ENCODE results near the gene MIEF2.

MIEF2 gene

DNA sequence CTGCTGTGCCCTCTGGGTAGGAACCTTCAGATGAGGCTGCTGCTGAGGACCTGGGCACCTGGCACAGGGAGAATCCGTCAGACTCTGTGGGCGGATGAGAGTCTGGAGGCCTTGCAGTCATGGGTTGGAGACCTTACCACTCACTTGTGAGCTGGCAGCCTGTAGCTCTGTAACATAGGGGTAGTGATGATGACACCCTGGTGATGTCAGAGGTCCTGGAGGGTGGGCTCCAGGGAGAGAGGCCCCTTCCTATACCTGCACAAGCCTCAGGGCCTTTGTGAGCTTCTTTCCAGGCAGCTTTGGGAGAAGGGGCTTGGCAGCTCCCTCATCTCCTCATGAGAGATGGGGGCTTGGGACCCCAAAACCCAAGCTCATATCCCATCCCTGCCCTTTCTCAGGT is 1.6 kb downstream of the MIEF2 start:
- Histone ChIP-seq H3K4me3 (ENCODE audit: low read depth in 1 of 5, low read length in 5 of 5) (no peak overlapping the region), H3K36me3 (ENCODE audit: control insufficient read depth in 5 of 5, insufficient read depth in 5 of 5, low read length in 5 of 5) (peaks cover 0 to 30% (median 29%) of the 10 kb centered on the region in 5 donors), H3K9ac (ENCODE audit: low read length in 5 of 5) (peak overlapping the region in 4 of 5 donors; percentile 25 to 90 (median 66)), H3K27me3 (ENCODE audit: control insufficient read depth in 5 of 5, insufficient read depth in 4 of 5, low read length in 5 of 5) (no peaks in the 10 kb centered on the region), H3K4me1 (ENCODE audit: control insufficient read depth in 5 of 5, insufficient read depth in 5 of 5, low read length in 5 of 5) (peaks cover under 1 to 46% (median 43%) of the 10 kb centered on the region in 5 donors), H3K9me3 (ENCODE audit: control insufficient read depth in 5 of 5, low read length in 5 of 5) (no peaks in the 10 kb centered on the region), H3K27ac (ENCODE audit: low read depth, low read length) (no peak overlapping the region)

DNA sequence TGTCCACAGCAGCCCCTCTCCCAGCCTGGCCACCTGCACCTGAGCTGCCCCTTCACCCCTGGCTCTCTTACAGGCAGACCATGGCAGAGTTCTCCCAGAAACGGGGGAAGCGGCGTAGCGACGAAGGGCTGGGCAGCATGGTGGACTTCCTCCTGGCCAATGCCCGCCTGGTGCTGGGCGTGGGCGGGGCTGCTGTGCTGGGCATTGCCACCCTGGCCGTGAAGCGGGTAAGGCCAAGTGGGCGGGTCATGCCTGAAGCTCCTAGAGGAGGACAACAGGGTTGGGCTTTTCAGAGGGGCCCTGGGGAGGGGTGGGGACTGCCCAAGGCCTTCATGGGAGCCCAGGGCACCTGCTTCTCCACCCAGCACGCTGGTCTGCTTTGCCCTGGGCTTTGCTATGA is 2.2 kb downstream of the MIEF2 start:
- Histone ChIP-seq H3K9ac (ENCODE audit: low read length in 5 of 5) (peak overlapping the region in 1 of 5 donors; percentile 11), H3K36me3 (ENCODE audit: control insufficient read depth in 5 of 5, insufficient read depth in 5 of 5, low read length in 5 of 5) (peaks cover 0 to 30% (median 29%) of the 10 kb centered on the region in 5 donors), H3K27me3 (ENCODE audit: control insufficient read depth in 5 of 5, insufficient read depth in 4 of 5, low read length in 5 of 5) (no peaks in the 10 kb centered on the region), H3K4me3 (ENCODE audit: low read depth in 1 of 5, low read length in 5 of 5) (no peak overlapping the region), H3K9me3 (ENCODE audit: control insufficient read depth in 5 of 5, low read length in 5 of 5) (no peaks in the 10 kb centered on the region), H3K4me1 (ENCODE audit: control insufficient read depth in 5 of 5, insufficient read depth in 5 of 5, low read length in 5 of 5) (peaks cover 0 to 41% (median 37%) of the 10 kb centered on the region in 5 donors), H3K27ac (ENCODE audit: low read depth, low read length) (no peak overlapping the region)

DNA sequence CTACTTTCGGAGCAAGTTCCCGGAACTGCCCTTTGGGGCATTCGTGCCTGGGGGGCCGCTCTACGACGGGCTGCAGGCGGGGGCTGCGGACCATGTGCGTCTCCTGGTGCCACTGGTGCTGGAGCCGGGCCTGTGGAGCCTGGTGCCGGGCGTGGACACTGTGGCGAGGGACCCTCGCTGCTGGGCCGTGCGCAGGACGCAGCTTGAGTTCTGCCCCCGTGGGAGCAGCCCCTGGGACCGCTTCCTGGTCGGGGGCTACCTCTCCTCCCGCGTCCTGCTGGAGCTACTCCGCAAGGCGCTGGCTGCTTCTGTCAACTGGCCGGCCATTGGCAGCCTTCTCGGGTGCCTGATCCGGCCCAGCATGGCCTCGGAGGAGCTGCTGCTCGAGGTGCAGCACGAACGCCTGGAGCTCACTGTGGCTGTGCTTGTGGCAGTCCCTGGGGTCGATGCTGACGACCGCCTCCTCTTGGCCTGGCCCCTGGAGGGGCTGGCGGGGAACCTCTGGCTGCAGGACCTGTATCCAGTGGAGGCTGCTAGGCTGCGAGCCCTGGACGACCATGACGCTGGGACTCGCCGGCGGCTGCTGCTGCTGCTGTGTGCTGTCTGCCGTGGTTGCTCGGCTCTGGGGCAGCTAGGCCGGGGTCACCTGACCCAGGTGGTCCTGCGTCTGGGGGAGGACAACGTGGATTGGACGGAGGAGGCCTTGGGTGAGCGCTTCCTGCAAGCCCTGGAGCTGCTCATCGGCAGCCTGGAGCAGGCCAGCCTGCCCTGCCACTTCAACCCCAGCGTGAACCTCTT is 3.6 kb downstream of the MIEF2 start:
- Histone ChIP-seq H3K9me3 (ENCODE audit: control insufficient read depth in 5 of 5, low read length in 5 of 5) (no peaks in the 10 kb centered on the region), H3K36me3 (ENCODE audit: control insufficient read depth in 5 of 5, insufficient read depth in 5 of 5, low read length in 5 of 5) (peaks cover 0 to 30% (median 29%) of the 10 kb centered on the region in 5 donors), H3K4me3 (ENCODE audit: low read depth in 1 of 5, low read length in 5 of 5) (no peak overlapping the region), H3K9ac (ENCODE audit: low read length in 5 of 5) (no peak overlapping the region), H3K27me3 (ENCODE audit: control insufficient read depth in 5 of 5, insufficient read depth in 4 of 5, low read length in 5 of 5) (no peaks in the 10 kb centered on the region), H3K27ac (ENCODE audit: low read depth, low read length) (no peak overlapping the region), H3K4me1 (ENCODE audit: control insufficient read depth in 5 of 5, insufficient read depth in 5 of 5, low read length in 5 of 5) (peaks cover 0 to 32% (median 29%) of the 10 kb centered on the region in 5 donors)

DNA sequence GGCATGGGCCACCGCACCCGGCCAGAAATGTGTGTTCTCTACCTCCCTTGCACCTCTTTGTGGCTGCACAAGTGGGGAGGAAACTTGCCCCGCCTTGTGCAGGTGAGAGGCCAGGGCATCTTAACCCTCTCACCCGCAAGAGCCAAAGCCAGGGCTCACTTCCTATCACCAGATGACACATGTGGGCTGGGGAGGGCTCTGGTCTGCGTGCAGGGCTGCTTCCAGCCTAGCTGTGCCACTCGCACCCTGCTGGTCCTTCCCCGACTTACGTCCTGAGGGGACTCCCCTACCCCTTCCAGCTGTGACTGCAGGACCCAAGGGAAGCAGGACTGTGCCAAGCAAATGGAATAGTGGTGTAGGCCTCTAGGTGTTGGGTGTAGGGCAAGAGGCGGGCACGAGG is 6.9 kb downstream of the MIEF2 start:
- no peak overlapping the region for H3K27ac ChIP-seq (ENCODE audit: low read depth, low read length)
- H3K4me1 ChIP-seq (ENCODE audit: control insufficient read depth in 5 of 5, insufficient read depth in 5 of 5, low read length in 5 of 5) = peaks cover 0 to 7% (median 2%) of the 10 kb centered on the region in 5 donors
- no peaks in the 10 kb centered on the region for H3K27me3 ChIP-seq (ENCODE audit: control insufficient read depth in 5 of 5, insufficient read depth in 4 of 5, low read length in 5 of 5)
- peaks cover 0 to 37% (median 30%) of the 10 kb centered on the region in 5 donors for H3K36me3 ChIP-seq (ENCODE audit: control insufficient read depth in 5 of 5, insufficient read depth in 5 of 5, low read length in 5 of 5)
- H3K9ac ChIP-seq (ENCODE audit: low read length in 5 of 5) = no peak overlapping the region
- H3K4me3 ChIP-seq (ENCODE audit: low read depth in 1 of 5, low read length in 5 of 5) = no peak overlapping the region
- no peaks in the 10 kb centered on the region for H3K9me3 ChIP-seq (ENCODE audit: control insufficient read depth in 5 of 5, low read length in 5 of 5)

DNA sequence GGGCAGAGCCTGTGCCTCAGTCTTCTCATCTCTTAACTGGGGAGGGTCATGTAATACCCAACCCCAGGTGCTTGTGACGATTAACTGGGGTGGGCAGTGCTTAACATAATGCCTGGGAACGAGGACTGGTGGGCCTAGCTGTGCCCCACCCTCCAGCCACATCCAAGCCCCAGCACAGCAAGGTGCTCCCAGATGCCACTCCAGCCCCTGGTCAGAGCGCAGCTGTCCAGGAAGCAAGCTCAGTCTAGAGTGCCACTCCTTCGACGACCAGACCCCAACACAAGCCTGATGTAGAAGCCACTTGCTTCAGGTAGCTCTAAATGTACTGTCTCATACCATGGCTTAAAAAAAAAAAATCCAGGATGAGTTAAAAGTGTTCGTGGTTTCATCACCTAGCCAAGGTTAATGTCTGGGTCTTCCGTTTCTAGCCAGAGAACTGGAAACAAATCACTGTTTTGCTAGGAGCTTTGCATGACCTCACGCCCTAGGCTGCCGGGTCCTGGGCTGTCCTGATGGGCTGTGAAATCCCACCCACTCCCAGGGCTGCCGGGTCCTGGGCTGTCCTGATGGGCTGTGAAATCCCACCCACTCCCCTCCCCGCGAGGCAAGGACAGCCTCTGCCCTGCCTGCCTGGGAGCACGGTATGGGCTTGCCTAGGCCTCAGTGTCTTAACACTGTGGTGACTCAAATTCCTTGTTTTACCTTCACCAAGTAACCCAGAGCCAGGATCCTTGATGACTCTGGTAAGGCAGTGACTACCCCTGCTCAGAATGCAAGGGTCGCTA is 7.7 kb downstream of the MIEF2 start:
- peak overlapping the region in 1 of 5 donors; percentile 30 for H3K9ac ChIP-seq (ENCODE audit: low read length in 5 of 5)
- no peaks in the 10 kb centered on the region for H3K4me1 ChIP-seq (ENCODE audit: control insufficient read depth in 5 of 5, insufficient read depth in 5 of 5, low read length in 5 of 5)
- no peak overlapping the region for H3K27ac ChIP-seq (ENCODE audit: low read depth, low read length)
- H3K4me3 ChIP-seq (ENCODE audit: low read depth in 1 of 5, low read length in 5 of 5) = no peak overlapping the region
- no peaks in the 10 kb centered on the region for H3K27me3 ChIP-seq (ENCODE audit: control insufficient read depth in 5 of 5, insufficient read depth in 4 of 5, low read length in 5 of 5)
- H3K36me3 ChIP-seq (ENCODE audit: control insufficient read depth in 5 of 5, insufficient read depth in 5 of 5, low read length in 5 of 5) = peaks cover 0 to 33% (median 29%) of the 10 kb centered on the region in 5 donors
- H3K9me3 ChIP-seq (ENCODE audit: control insufficient read depth in 5 of 5, low read length in 5 of 5) = no peaks in the 10 kb centered on the region

DNA sequence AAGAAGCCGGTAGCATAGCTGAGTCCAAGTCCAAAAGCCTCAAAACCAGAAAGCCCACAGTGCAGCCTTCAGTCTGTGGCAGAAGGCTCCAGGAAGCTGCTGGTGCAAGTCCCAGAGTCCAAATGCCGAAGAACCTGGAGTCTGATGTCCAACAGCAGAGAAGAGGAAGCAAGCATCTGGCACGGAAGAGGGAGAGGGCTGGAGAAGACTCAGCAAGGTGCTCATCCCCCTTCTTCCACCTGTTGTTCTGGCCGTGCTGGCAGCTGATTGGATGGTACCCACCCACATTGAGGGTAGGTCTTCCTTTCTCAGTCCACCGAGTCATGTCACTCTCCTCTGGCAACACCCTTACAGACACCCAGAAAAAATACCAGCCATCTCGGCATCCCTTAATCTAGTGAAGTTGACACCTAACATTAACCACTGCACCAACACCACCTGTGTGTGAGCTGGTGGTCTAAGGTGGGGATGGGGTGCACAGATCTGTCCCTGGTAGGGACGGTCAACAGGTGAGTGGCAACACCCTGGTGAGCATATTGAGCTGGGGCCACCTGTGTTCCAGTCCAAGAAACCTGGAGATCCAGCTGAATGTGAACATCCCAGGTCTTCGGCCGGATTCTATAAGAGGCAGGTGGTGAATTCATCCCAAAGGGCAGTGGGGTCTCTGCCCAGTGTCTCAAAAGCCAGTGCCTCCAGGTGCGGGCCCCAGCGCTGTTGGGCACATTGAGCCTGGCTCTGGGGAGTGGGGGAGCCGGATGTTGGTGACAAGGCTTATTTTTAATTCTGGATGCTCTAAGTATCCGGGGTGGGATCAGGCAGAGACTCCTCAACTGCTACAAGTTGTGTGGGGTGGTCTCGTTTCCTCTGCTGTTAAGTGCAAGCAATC is 9.8 kb downstream of the MIEF2 start:
- no peaks in the 10 kb centered on the region for H3K4me1 ChIP-seq (ENCODE audit: control insufficient read depth in 5 of 5, insufficient read depth in 5 of 5, low read length in 5 of 5)
- no peak overlapping the region for H3K4me3 ChIP-seq (ENCODE audit: low read depth in 1 of 5, low read length in 5 of 5)
- no peak overlapping the region for H3K9ac ChIP-seq (ENCODE audit: low read length in 5 of 5)
- no peaks in the 10 kb centered on the region for H3K9me3 ChIP-seq (ENCODE audit: control insufficient read depth in 5 of 5, low read length in 5 of 5)
- no peaks in the 10 kb centered on the region for H3K27me3 ChIP-seq (ENCODE audit: control insufficient read depth in 5 of 5, insufficient read depth in 4 of 5, low read length in 5 of 5)
- no peak overlapping the region for H3K27ac ChIP-seq (ENCODE audit: low read depth, low read length)
- H3K36me3 ChIP-seq (ENCODE audit: control insufficient read depth in 5 of 5, insufficient read depth in 5 of 5, low read length in 5 of 5) = peaks cover 0 to 26% (median 24%) of the 10 kb centered on the region in 5 donors

DNA sequence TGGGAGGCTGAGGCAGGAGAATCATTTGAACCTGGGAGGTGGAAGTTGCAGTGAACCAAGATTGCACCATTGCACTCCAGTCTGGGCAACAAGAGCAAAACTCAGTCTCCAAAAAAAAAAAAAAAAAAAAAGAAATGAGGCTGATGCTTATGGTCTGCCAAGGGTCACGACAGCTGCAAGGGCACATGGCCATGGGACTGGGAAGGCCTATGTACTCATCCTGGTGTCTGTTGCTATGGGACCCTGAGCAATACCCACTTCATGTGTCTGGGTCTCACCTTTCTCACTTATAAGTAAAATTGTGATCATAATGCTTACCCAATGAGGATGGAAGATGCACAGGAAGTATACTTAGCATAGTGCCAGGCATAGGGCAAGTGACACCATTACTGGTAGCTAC is 16.6 kb downstream of the MIEF2 start:
- no peaks in the 10 kb centered on the region for H3K27me3 ChIP-seq (ENCODE audit: control insufficient read depth in 5 of 5, insufficient read depth in 4 of 5, low read length in 5 of 5)
- H3K9me3 ChIP-seq (ENCODE audit: control insufficient read depth in 5 of 5, low read length in 5 of 5) = no peaks in the 10 kb centered on the region
- H3K27ac ChIP-seq (ENCODE audit: low read depth, low read length) = no peak overlapping the region
- no peaks in the 10 kb centered on the region for H3K4me1 ChIP-seq (ENCODE audit: control insufficient read depth in 5 of 5, insufficient read depth in 5 of 5, low read length in 5 of 5)
- H3K36me3 ChIP-seq (ENCODE audit: control insufficient read depth in 5 of 5, insufficient read depth in 5 of 5, low read length in 5 of 5) = peaks cover 1 to 79% (median 63%) of the 10 kb centered on the region in 5 donors
- no peak overlapping the region for H3K4me3 ChIP-seq (ENCODE audit: low read depth in 1 of 5, low read length in 5 of 5)
- H3K9ac ChIP-seq (ENCODE audit: low read length in 5 of 5) = no peak overlapping the region

DNA sequence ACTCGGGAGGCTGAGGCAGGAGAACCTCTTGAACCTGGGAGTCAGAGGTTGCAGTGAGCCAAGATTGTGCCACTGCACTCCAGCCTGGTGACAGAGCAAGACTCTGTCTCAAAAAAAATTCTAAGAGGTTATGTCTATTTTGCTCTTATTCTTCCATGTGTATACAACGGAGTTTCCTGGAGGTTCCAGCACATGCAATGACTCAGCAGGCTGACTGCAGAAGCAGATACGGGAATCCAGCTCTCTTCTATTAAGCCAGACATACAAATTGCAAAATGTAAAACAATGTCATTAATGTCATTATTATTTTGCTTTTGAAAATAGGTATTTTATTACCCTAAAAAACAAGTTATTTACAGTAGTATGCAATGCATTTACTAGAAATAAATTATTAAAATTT is 18.4 kb downstream of the MIEF2 start:
- peaks cover 4 to 87% (median 76%) of the 10 kb centered on the region in 5 donors for H3K36me3 ChIP-seq (ENCODE audit: control insufficient read depth in 5 of 5, insufficient read depth in 5 of 5, low read length in 5 of 5)
- no peak overlapping the region for H3K4me3 ChIP-seq (ENCODE audit: low read depth in 1 of 5, low read length in 5 of 5)
- no peaks in the 10 kb centered on the region for H3K27me3 ChIP-seq (ENCODE audit: control insufficient read depth in 5 of 5, insufficient read depth in 4 of 5, low read length in 5 of 5)
- H3K9ac ChIP-seq (ENCODE audit: low read length in 5 of 5) = no peak overlapping the region
- no peaks in the 10 kb centered on the region for H3K9me3 ChIP-seq (ENCODE audit: control insufficient read depth in 5 of 5, low read length in 5 of 5)
- H3K4me1 ChIP-seq (ENCODE audit: control insufficient read depth in 5 of 5, insufficient read depth in 5 of 5, low read length in 5 of 5) = no peaks in the 10 kb centered on the region
- no peak overlapping the region for H3K27ac ChIP-seq (ENCODE audit: low read depth, low read length)

DNA sequence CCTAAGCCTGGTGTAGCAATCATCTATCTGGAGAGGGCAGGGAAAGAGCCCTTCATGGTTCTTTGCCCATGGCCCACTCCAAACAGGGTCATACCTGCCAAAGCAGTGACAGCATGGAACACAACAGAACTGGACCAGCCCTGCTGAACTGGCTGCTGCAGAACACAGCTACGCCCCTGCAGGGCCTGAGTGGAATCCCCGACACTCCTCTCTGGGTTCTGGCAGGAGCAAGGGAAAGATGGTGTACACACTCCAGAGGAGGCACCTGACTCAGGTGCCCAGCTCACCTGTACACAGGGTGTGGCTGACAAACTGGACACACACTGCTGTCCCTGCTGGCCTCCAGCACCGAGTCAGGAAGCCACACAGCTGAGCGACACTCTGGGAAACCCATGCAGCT is 19.8 kb downstream of the MIEF2 start:
- Histone ChIP-seq H3K4me3 (ENCODE audit: low read depth in 1 of 5, low read length in 5 of 5) (no peak overlapping the region), H3K27me3 (ENCODE audit: control insufficient read depth in 5 of 5, insufficient read depth in 4 of 5, low read length in 5 of 5) (no peaks in the 10 kb centered on the region), H3K36me3 (ENCODE audit: control insufficient read depth in 5 of 5, insufficient read depth in 5 of 5, low read length in 5 of 5) (peaks cover 4 to 87% (median 78%) of the 10 kb centered on the region in 5 donors), H3K4me1 (ENCODE audit: control insufficient read depth in 5 of 5, insufficient read depth in 5 of 5, low read length in 5 of 5) (no peaks in the 10 kb centered on the region), H3K9me3 (ENCODE audit: control insufficient read depth in 5 of 5, low read length in 5 of 5) (no peaks in the 10 kb centered on the region), H3K9ac (ENCODE audit: low read length in 5 of 5) (no peak overlapping the region), H3K27ac (ENCODE audit: low read depth, low read length) (no peak overlapping the region)
